HG02840 (cell line): ENCODE measurements around the gene DVL1.
"Not testable (repeated sequence)": the region's sequence is repeated elsewhere in the genome, so short reads cannot be mapped to it uniquely, and the experiment has no call there.

Experiments used
- ATAC-seq: cut with Tn5 transposase; IDR thresholded peaks from one replicate; pipeline ENCODE4 v1.9.1; 2021; ENCODE audit warnings: mild to moderate bottlenecking, moderate library complexity, moderate number of reproducible peaks; ENCODE audit not compliant: unreplicated experiment, low FRiP score

DVL1 gene

GRCh38 chr1:1373815-1374588, 24.8 kb upstream of the DVL1 start:
- ATAC-seq = no peak

DNA sequence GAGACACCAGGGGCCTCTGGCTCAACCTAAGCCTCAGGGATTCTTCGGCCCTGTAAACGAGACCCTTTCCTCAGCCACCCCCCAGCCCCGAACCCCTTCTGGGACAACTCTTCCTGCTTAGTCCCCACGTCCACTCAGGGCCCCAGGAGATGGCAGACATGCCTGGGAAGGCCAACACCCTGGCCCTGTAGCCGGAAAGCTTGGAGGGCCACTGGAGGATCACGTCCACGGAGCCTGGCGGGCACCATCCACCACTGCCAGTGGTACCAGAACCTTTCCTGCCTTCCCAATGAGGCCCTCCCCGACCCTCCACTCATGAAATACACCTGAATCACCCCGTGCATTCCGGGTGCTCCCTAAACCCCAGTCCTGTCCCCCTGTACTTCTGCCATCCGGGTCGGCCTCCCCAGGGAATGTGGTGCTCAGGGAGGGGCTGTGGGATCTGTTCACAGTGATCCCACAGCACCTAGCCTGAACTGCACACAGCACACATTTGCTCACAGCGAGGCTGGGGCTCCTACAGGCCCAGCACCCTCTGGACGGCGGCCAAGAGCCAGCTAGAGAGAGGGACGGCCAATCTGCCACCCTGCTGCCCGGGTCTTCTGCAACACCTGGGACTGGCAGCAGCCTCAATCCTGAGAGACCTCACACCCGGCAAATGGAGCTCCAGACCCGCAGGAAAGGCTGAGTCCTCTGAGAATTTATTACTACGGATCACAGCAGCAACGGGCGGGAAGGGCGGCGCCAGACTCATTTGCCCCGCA, 24.0 kb upstream of the DVL1 start:
- no peak for ATAC-seq

DNA sequence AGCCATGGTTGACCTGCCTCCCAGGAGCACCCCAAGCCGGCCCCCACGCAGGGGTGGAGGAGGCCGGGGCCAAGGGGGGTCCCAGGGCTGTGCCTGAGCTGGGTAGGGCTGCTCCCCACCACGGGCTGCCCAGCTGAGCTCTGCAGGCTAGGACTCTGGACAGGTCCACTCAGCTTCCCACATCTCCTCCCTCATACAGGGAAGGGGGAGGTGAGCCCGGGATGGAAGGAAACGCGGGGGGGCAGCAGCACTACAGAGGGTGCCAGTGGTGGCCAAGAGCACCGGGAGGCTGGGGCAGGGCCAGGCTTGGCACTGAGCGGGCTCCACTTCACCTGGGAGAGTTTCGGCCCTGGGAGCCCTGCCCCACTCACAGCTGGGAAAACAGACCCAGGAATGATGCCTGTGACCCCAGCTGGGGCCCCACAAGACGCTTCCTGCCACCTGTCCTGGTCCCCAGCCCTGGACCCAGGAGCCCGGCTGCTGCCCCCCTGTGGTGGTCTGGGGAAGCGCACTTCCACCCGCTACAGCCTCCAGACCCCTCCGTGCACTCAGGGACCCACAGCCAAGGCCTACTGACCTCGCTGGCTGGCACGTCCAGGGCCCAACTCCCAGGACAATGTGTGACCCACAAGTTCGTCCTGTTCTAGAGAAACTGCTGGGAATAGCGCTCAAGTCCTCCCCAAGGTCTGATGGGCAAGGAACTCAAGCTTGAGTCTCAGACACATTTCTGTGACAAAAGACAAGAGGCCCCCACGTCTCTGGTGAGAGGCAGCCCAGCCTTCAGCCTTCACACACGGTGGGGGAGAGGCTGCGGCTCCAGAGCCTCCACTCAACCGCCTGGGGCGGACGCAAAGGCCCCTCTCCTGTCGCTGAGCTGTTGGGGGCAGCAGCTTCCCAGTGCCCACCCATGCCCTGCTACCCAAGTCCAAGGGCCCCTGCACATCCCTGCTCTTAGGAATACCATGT, 22.8 kb upstream of the DVL1 start:
- no peak for ATAC-seq

GRCh38 chr1:1371364-1371745, 22.1 kb upstream of the DVL1 start:
- no peak for ATAC-seq

GRCh38 chr1:1370771-1371300, 21.6 kb upstream of the DVL1 start:
- no peak for ATAC-seq

- ATAC-seq = not testable (repeated sequence)
These were observed 20.9 kb upstream of the DVL1 start for GRCh38 chr1:1370094-1370493.

- no peak for ATAC-seq
These were observed 18.1 kb upstream of the DVL1 start for GRCh38 chr1:1367315-1367714.

GRCh38 chr1:1366699-1367066, 17.5 kb upstream of the DVL1 start:
- ATAC-seq = no peak

DNA sequence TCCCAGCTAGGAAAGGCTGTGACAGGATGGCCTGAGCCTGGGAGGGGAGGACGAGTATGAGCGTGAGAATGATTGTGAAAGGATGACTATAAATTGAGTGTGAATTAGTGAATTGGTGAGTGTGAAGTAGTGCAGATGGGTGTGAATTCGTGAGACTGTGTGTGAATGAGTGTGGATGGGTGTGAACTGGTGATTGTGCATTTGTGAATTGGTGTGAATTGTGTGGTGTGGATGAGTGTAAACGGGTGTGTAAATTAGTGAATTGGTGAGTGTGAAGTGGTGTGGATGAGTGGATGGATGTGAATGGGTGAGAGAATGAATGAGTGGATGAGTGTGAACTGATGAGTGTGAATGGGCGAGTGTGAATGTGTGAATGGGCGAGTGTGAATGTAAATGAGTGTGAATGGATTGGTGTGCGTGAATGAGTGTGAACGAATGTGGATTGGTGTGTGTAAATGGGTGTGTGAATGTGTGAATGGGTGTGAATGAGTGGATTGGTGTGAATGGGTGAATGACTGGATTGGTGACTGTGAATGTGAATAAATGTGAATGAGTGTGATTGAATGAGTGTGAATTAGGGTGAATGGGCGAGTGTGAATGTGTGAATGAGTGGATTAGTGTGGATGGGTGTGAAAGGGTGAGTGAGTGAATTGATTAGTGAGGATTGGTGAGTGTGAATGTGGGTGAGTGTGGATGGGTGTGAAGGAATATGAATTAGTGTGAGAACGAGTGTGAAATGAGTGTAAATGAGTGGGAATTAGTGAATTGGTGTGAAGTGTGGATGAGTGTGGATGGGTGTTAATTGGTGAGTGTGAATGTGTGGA, 16.9 kb upstream of the DVL1 start:
- ATAC-seq = no peak

GRCh38 chr1:1364266-1364665, 15.0 kb upstream of the DVL1 start:
- no peak for ATAC-seq

DNA sequence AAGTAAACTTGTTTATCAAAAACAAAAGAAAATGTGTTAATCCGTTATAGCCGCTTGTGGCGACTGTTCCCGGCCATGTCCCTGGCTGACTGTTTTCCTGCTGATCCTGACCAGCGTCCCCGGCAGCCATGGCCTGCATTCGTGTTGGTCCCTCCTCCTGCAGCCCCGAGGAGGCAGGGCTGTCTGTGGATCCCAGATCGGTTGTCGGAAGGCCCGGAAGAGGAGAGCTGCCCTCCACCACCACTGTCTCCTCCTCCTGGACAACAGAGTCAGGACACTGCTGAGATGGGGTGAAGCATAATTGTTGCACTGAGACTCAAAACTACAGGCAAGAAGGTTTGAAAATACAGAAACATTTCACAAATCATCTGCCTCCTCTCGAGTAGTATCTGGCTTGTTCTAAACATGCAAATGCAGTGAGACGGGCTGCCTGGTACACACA, 12.8 kb upstream of the DVL1 start:
- ATAC-seq = no peak

- ATAC-seq = no peak
These were observed 12.2 kb upstream of the DVL1 start for GRCh38 chr1:1361233-1361981.

GRCh38 chr1:1360506-1361169, 11.4 kb upstream of the DVL1 start:
- ATAC-seq = no peak

DNA sequence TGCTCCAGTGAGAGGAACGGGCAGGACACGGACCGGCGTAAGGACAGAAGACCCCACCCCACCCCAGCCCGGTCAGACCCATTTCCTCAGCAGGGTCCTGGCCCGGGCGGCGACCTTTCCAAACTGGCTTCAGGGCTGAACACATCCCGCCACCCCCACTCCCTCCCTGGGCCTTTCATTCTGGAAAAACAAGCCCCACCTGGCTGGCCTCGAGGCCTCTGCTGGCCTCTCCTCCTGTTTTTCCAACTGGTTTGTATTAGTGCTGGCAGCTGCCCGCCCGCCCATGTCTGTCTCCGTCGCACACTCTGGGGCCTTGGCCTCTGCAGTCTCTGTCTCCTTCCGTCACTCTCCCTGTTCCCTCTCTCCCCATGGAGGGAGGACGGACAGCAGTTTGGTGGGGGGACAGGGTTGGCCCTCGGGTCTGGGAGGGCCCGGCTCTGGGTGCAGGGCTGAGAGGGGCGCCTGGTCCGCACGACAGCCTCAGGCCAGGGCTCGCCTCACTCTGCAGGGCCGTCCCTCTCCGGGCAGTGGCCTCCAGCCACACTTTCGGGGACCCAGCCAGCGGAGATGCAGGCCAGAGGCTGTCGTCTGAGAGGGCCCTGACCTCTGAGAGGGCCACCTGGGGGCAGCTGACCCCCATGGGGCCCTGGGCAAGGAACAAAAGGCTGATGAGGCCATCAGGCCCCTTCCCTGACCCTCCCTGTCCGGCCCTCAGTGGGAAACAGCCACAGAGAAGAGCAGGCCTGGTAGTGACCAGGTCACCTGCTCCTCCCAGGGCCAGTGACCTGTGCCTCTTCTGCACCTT, 10.6 kb upstream of the DVL1 start:
- ATAC-seq = no peak

DNA sequence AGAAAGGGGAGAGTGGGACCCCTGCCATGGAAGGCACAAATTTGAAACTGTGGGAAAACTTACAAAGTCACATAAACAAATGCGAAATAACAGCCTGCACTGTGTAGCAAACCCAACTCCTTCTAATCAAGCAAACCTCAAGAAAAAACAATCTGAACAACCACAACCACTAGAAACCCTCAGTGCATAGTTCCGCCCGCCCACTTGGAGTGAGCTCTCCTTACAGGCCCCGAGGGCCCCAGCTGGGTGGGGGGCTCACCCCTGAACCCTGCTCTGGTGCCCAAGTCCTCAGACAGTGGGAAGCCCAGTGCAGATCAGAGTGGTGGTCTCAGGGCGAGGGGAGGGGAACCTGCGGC, 10.1 kb upstream of the DVL1 start:
- ATAC-seq = no peak

DNA sequence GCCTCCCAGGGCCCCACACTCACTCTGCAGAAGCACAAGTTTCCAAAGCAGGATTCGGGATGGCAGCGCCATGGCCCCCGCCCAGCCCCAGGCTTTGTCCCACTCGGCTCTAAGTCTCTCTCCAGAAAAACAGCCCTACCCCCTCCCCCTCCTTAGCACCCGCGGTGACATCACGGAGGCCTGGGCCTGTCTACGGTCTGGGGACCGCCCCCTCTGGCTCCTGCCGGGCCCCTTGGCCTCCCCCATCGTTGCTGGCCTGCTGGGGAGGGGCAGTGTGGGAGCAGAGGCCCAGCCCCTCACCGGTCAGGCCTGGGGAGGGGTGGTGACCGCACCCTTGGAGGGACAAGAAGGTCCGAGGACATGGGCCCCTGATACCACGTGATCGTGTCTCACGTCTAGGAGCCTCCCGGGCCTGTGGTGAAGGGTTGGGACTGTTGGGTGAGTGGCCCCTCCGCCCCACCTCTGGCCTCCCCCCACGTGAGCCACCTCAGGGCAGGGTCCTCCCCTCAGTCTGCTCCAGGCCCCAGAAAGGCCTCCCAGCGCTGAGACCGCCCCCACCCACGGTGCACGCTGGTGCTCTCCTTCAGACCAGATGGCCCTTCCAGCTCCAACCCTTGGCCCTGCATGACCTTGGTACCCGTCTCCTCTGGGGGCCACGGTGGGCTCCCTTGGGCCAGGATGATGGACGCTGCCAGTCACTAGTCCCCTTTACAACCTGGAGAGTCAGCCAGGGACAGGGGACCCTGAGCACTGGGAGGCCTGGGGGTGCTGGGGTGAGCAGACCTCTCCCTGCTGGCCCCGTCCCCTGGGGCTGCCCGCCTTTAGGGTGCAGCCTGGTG, 9.4 kb upstream of the DVL1 start, which contains the start of gene MXRA8:
TSS of gene MXRA8 (minus strand) at position 123 of the 839 bp plus-strand sequence. CDS start at position 72, 51 bp downstream.
- no peak for ATAC-seq
